ENCODE data around the gene ADO.
A peak's percentile ranks its signal among the peaks of the same experiment; 100 is the strongest.

Gene ADO

DNA sequence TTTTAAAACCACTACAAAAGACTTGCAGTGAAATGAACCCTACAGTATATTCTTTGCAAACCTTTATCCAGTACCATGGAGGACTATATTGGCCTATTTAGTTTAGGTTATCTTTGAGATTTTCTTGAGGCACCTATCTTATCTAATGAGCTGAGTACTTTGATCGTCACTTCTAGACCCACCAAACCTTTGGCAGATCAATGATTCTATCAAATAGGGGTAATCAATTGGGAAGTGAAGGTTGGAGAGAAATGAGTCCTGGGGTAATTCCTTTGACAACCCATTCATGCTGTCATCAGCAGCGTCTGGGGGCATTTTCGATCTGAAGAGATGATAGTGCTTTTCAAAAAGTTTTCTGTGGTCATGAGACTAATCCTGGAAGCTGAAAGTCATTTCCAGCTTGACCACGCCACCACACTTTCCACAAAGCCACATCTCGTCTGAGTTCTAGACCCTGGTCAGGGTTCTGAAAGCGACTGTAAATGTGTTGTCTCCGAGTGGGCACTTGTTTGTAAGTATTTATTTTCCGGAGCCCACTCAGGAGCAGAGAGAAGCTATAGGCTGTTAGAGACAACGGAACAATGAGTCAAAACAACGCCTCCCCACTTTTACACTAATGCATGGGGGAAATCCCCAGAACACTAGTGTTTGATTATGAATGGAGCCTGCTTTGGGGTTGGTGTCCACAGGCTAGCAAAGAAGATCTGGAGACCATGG lies 6.8 kb downstream of the ADO start:
- Mint-ChIP-seq H3K4me1 (peaks cover 88% of the 10 kb centered on the region), H3K27me3 (no peaks in the 10 kb centered on the region), H3K27ac (peak overlapping the region; percentile 50 to 89), H3K4me3 (peak overlapping the region; percentile 55 to 91), H3K9me3 (no peaks in the 10 kb centered on the region)
- peak; percentile 83 for ATAC-seq
- DNase-seq = peak; percentile 77 to 93

DNA sequence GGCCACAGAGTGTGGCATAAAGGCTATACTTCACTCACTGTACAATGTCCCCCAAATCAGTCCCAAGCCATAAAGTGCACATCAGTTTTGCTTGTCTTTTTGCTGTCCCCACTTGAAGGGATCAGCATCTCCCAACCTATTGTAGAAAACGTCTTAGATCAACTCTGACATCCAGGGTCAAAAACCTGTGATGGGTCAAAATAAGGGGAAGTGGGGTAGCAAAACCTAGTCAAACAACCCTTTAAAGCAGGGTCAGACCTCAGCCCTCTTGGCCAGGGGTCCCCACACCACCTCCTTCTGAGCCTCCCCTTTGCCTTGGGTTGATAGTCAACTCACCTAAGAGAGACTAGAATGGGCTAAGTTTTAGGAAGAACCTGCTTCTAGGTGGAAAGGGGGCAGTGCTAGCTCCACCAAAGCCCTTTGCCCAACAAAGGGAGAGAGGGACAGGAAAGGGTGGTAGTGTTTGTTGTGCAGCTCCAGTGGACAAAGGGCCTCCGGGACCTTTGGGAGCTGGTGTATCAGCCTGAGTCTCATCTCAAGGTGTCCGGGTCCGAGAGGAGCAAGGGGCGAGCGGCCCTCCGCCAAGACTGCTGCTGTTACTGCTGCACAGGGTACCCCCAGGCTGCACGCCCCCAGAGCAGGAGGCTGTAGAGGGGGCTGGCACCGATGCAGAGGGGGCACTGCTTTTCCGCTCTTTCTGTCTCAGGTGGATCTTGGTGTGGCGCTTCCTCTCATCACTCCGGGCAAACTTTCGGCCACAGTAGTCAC lies 8.3 kb downstream of the ADO start:
- no peaks in the 10 kb centered on the region for H3K9me3 Mint-ChIP-seq
- peak overlapping the region in 1 of 2 donors; percentile 43 for H3K27ac Mint-ChIP-seq
- no peak for ATAC-seq
- no peaks in the 10 kb centered on the region for H3K27me3 Mint-ChIP-seq
- peak in 1 of 2 donors; percentile 6 for DNase-seq
- H3K4me3 Mint-ChIP-seq = peak overlapping the region; percentile 91 to 94
- peaks cover 86% of the 10 kb centered on the region for H3K4me1 Mint-ChIP-seq

DNA sequence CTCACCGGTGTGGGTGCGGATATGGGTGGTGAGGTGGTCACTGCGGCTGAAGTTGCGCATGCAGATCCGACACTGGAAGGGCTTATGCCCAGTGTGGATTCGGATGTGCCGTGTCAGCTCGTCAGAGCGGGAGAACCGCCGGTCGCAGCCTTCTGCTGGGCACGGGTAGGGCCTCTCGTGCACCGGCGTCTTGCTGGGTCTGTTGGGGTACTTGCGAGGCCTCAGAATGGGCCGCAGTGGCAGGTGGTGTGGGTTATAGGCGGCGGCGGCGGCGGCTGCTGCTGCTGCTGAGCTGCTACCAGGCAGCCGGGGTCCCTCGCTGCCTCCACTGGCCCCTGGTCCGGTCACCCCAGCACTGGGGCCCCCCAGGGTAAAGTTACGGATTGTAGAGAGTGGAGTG lies 8.9 kb downstream of the ADO start:
- Mint-ChIP-seq H3K4me1 (peaks cover 87% of the 10 kb centered on the region), H3K27ac (peak overlapping the region; percentile 42 to 61), H3K27me3 (peaks cover 3% of the 10 kb centered on the region), H3K9me3 (no peaks in the 10 kb centered on the region), H3K4me3 (peak overlapping the region; percentile 91 to 94)
- ATAC-seq (no peak), DNase-seq (no peak)

DNA sequence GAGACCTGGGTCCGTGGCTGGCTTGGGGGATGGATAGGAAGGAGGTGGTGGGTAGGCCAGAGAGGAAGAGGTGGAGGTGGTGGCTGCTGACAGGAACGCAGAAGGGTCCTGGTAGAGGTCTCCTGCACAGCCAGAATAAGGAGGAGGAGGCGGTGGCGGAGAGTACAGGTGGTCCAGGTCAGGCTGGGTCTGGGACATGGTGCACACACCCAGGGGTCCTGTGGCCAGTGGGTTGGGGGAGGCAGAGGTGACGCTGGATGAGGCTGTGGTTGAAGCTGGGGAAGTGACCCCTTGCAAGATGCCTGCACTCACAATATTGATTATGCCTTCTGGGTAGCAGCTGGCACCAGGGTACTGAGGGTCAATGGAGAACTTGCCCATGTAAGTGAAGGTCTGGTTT lies 9.5 kb downstream of the ADO start:
- H3K9me3 Mint-ChIP-seq = no peaks in the 10 kb centered on the region
- peak overlapping the region; percentile 91 to 94 for H3K4me3 Mint-ChIP-seq
- H3K27me3 Mint-ChIP-seq = peaks cover 8% of the 10 kb centered on the region
- peak overlapping the region; percentile 42 to 98 for H3K27ac Mint-ChIP-seq
- ATAC-seq (no peak), DNase-seq (no peak)
- peaks cover 87% of the 10 kb centered on the region for H3K4me1 Mint-ChIP-seq

DNA sequence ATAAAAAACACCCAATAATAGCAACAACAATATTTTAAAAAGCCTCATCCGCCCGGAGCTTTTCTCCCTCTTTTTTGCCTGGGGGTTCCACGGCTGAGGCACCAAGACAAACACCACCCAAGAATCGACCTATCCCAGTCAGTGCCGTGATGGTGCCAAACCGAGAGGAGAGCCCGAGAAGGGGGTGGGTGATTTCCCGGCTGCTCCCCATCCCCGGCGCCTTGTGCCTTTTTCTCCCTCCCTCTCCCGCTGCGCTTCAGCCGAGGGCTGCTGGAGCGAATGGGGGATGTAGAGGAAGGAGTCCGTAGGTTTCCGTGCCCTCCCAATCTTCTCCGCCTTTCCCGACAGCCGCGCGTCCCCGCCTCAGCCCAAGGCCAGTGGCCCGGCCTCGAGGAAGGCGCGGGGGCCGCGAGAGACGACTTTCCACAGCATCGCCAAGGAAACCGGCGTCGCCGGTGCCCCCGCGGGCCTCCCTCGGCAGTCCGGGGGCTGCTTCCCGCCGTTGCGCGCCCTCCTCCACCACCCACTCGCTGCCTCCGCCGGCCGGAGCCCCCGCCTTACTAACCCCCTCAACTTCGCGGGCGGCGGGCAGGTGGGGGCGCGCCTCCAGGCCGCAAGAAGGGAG lies 10.3 kb downstream of the ADO start:
- peaks cover 17% of the 10 kb centered on the region for H3K27me3 Mint-ChIP-seq
- no peaks in the 10 kb centered on the region for H3K9me3 Mint-ChIP-seq
- peak overlapping the region; percentile 97 to 98 for H3K27ac Mint-ChIP-seq
- ATAC-seq (no peak), DNase-seq (peak in 1 of 2 donors; percentile 40)
- H3K4me3 Mint-ChIP-seq = peak overlapping the region; percentile 91 to 94
- H3K4me1 Mint-ChIP-seq = peaks cover 85% of the 10 kb centered on the region

DNA sequence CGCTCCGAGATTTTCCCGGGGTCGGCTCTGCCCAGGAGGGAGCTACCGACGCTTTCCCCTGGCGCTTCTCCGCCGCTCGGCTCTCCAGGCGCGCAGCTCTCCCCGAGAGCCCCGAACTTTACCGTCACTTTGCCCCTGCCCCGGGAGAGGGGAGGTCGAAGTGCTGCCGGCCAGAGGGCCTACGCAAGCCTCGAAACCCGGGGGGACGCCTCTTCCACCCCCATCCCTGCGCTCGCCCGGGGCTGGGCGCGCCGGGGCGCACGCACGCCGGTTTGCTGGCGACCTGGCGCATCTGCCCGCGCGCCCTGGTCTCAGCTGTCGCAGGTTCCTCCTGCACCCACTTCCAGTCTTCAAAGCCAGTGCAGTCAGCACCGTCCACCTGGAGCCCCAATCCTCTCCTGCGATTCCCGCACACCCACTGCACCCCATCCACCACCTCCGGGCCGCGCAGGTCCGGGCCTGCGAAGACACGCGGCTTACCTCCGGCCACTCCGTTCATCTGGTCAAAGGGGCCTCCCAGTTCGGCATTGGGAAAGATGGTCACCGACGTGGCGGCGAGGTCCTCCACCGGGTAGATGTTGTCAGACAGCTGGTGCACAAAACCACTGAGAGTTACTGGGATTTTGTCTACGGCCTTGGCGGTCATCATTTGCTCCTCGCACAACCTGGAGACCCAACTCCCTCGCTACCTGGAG lies 11.0 kb downstream of the ADO start:
- peak; percentile 50 to 51 for DNase-seq
- Mint-ChIP-seq H3K27me3 (peaks cover 24% of the 10 kb centered on the region), H3K4me1 (peaks cover 78% of the 10 kb centered on the region)

DNA sequence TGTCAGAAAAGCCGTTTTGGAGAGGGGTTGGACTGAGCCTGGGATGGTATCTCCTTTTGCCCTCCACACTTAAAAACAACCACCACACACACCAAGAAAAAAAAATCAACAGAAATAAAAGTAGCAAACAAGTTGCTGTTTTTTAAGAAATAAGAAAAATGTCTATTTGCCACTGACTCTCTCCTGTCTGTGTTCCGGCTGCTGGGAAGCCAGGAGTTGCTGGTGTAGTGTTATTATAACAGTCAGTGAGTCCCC lies 11.5 kb downstream of the ADO start:
- peaks cover 73% of the 10 kb centered on the region for H3K4me1 Mint-ChIP-seq
- H3K27ac Mint-ChIP-seq = peak overlapping the region; percentile 97 to 98
- DNase-seq = no peak
- ATAC-seq = no peak
- no peaks in the 10 kb centered on the region for H3K9me3 Mint-ChIP-seq
- H3K4me3 Mint-ChIP-seq = peak overlapping the region; percentile 91 to 94
- H3K27me3 Mint-ChIP-seq = peaks cover 28% of the 10 kb centered on the region

More for the DNA sequence above, 11.0 kb downstream of the ADO start:
- H3K9me3 Mint-ChIP-seq = no peaks in the 10 kb centered on the region
- no peak for ATAC-seq
- H3K4me3 Mint-ChIP-seq = peak overlapping the region; percentile 91 to 94
- peak overlapping the region; percentile 97 to 98 for H3K27ac Mint-ChIP-seq

DNA sequence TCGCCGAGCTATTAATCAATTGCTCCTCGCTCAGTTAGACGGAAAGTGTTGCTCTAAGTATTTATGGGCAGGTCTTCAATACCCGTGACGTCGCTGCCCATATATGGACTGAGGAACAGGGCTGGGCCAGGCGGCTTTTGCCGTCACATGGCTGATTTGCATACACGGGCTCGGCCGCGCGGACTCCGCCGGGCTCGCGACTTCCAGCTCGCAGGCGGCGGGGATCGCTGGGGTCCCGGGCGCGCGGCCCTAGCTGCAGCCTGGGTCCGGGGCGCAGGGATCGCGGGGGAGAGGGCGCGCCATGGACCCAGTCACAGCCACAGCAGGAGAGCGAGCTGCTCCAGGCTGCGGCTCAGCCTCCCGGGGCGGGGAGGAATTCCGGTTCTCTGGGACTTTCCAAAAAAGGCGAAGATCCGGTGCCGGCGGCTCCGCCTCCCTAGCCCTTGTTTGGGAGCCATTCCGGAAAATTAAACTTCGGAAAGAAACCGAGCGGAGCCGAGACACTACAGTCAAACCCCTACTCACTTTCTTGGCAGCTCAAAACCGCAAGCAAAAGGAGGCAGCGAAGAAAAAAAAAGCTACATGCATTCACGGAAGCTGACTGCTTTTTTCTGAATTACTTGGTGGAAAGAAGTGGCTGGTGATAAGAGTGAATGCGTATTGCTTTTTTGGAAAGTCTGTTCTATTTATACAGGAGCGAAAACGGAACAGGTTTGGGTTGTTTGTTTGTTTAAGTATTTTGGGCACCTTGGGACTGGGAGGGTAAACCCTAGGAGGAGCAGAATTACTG lies 12.0 kb downstream of the ADO start, which contains the start of gene EGR2:
TSS of gene EGR2 (minus strand) at position 36 of the 790 bp plus-strand sequence. CDS start 337 bp downstream, outside the sequence.
- H3K27ac Mint-ChIP-seq = peak within 1 kb of the TSS; percentile 97 to 98

DNA sequence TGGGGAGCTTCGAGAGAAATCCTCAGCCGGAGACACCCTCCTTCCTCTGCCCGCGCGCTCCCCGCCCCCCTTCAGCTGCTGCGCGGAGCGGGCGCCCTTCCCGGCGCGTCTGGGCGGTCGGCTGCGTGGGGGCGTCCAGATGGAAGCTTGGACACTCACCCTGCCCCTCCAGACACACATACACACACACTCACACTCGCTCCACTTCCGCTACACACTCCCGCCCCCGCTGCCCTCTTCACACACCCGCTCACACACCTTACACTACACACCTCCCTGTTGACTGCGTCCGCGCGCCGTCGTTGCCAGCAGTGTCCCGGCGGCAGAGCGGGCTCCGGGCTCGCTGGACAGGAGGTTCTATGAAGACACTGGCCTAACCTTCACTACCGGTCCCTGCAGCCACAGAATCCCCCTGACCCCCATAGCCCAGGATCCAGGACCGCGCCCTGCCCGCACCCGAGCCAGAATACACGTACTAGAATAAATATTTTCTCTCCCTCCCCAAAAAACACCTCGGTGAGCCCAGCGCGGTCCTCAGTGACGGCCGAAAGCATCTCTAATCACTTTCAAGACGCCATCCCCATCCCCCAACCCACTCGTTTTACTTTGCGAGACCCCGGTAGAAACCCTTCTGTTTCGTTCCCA lies 12.7 kb downstream of the ADO start:
- H3K9me3 Mint-ChIP-seq = no peaks in the 10 kb centered on the region
- peak; percentile 71 to 77 for DNase-seq
- peak overlapping the region; percentile 91 to 94 for H3K4me3 Mint-ChIP-seq
- peak; percentile 21 for ATAC-seq
- H3K27ac Mint-ChIP-seq = peak overlapping the region; percentile 97 to 98
- peaks cover 32% of the 10 kb centered on the region for H3K27me3 Mint-ChIP-seq
- H3K4me1 Mint-ChIP-seq = peaks cover 61% of the 10 kb centered on the region

More for the DNA sequence above, 12.0 kb downstream of the ADO start, which contains the start of gene EGR2:
- DNase-seq = peak; percentile 95 to 96
- no peaks in the 10 kb centered on the region for H3K9me3 Mint-ChIP-seq
- H3K4me3 Mint-ChIP-seq = peak within 1 kb of the TSS; percentile 91 to 94
- peak; percentile 78 for ATAC-seq
- H3K27me3 Mint-ChIP-seq = peaks cover 32% of the 10 kb centered on the region
- peaks cover 68% of the 10 kb centered on the region for H3K4me1 Mint-ChIP-seq

DNA sequence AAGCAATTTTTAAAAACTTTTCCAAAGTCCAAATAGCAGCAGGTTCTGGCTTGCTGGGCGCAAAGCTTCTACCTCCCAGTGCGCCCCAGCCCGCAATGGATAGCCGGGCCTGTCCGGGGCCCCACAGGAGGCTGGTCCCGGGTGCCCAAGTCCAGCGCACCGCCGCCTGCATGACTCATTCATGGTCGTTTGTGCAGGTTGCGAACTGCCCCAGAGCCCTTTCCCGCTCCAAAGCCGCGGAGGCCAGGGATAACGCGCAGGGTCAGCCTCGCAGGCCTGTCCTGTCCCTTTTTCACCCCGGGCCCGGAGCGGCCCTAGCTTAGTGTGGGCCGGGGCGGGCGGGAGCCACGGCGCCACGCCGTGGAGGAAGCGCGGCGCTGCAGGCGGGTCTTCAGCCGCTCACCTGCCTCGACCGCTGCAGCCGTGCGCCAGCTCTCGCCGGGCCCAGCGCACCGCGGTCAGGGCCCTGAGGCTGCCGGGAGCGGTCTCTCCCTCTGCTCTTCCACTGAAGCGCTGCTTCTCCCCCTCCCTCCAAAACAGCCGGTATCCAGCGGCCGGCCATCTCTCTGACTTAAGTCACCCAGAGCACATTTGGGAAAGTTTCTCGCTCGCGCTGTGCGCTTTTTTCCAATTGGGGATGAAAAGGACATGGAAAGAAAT lies 13.4 kb downstream of the ADO start:
- DNase-seq (peak; percentile 76 to 78), ATAC-seq (peak; percentile 48)
- H3K27ac Mint-ChIP-seq = peak overlapping the region; percentile 97 to 98
- H3K9me3 Mint-ChIP-seq = no peaks in the 10 kb centered on the region
- H3K27me3 Mint-ChIP-seq = peaks cover 32% of the 10 kb centered on the region
- H3K4me1 Mint-ChIP-seq = peaks cover 54% of the 10 kb centered on the region
- H3K4me3 Mint-ChIP-seq = peak overlapping the region; percentile 91 to 94

DNA sequence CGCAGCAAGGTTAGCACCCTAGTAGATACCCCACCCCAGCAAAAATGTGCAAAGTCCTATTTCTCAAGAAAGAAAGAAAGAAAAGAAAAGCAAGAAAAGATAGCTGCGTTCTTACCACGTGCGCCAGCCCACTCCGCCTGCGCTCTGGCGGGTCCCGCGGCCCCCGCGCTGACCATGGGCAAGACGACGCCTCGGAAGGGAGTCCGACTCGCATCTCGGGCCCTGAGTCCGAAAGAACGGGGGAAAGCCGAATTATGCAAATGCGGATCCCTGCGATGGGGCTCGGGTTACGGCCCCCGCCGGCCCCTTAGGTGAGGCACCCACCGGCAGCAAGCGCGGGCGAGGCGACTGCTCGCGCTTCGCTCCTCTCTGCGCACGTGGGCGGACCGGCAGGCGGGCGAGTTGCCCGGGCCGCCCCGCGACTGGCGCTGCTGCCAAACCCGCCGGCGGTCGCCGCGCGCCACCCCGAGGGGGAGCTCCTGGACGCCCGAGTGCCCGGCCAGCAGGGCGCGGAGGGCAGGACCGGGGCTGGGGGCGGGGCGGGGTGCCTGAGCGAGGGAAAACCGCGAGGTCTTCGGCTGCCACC lies 14.0 kb downstream of the ADO start:
- peaks cover 32% of the 10 kb centered on the region for H3K27me3 Mint-ChIP-seq
- peak; percentile 64 to 65 for DNase-seq
- peak overlapping the region; percentile 91 to 94 for H3K4me3 Mint-ChIP-seq
- H3K9me3 Mint-ChIP-seq = no peaks in the 10 kb centered on the region
- H3K4me1 Mint-ChIP-seq = peaks cover 48% of the 10 kb centered on the region
- no peak for ATAC-seq
- peak overlapping the region in 1 of 2 donors; percentile 8 for H3K27ac Mint-ChIP-seq

DNA sequence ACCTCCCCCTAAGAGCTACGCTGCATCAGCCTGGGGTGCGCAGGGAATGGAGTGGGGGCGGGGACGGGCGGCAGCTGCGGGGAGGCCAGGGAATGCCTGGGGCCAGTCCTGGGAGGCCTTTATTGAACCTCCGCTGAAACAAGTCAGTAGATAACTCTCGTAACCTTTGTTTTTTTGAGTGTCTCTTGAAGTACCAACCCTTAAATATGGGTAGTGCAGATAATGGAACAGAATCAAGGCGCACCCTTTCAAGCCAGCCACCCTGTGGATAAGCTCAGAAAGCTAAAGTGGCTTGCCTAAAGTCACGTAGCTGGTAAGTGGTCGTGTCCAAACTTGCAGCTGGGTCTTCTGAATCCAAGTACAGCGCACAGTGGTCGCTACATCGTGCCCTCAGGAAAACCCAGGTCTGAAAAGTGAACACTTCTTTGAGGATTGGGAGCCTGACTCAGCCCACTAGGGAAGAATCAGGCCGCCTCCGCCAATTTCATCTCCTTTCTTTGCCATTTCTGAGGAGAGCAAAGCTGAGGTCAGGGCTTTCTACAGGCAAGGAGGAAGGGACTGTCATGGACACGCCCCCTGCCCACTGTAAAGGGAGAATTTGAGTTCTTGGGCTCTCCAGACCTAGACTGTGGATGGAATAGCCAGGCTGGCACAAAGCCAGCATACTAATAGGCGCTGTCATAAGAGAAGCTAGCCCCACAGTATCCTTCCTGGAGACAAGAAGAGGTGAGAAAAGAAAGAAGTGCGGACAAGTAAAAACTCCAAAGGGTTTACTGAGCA lies 14.8 kb downstream of the ADO start:
- no peak overlapping the region for H3K27ac Mint-ChIP-seq
- DNase-seq = no peak
- H3K9me3 Mint-ChIP-seq = no peaks in the 10 kb centered on the region
- peak overlapping the region; percentile 24 to 57 for H3K4me3 Mint-ChIP-seq
- H3K27me3 Mint-ChIP-seq = peaks cover 32% of the 10 kb centered on the region
- no peak for ATAC-seq
- H3K4me1 Mint-ChIP-seq = peaks cover 40% of the 10 kb centered on the region

DNA sequence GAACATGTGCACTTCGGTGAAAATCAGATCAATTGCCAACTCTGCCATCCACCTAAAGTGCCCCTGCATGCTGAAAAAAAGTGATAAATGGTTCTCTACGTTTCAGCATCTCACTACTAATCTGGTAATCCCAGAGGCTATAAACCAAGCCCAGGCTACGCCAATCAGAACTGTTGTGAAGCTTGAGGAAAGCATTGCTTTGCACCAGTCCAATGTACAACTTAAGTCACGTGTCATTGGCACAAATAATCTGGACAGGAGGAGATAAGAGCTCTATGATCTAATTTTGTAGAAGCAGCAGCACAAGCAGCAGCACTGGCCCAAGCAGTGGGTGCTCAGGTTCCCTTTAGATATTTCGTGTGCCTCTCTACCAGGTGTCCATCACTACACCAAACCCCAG lies 16.1 kb downstream of the ADO start:
- DNase-seq (no peak), ATAC-seq (no peak)
- Mint-ChIP-seq H3K4me3 (no peak overlapping the region), H3K4me1 (peaks cover 36% of the 10 kb centered on the region), H3K9me3 (no peaks in the 10 kb centered on the region), H3K27ac (no peak overlapping the region), H3K27me3 (peaks cover 32% of the 10 kb centered on the region)
